HS-5 (cell line): ENCODE results near the gene PKD1.
"Not testable (repeated sequence)": the region's sequence is repeated elsewhere in the genome, so short reads cannot be mapped to it uniquely, and the experiment has no call there.

Experiments used
- DNase-seq: peaks from one replicate; pipeline ENCODE4 v3.0.0-alpha.2; 2012; ENCODE audit warnings: low read depth

Gene PKD1

GRCh38 chr16:2107121-2107790 is 28.4 kb downstream of the PKD1 start:
- DNase-seq, result not testable (repeated sequence)

GRCh38 chr16:2106211-2106610 is 29.5 kb downstream of the PKD1 start:
- DNase-seq, result not testable (repeated sequence)

- not testable (repeated sequence) for DNase-seq
These were observed 29.9 kb downstream of the PKD1 start for GRCh38 chr16:2105769-2106168.

- not testable (repeated sequence) for DNase-seq
These were observed 30.4 kb downstream of the PKD1 start for GRCh38 chr16:2105291-2105690.

- DNase-seq, result not testable (repeated sequence)
These were observed 31.2 kb downstream of the PKD1 start for GRCh38 chr16:2104464-2104863.

GRCh38 chr16:2102471-2102870 is 33.2 kb downstream of the PKD1 start:
- no peak for DNase-seq

GRCh38 chr16:2101581-2101980 is 34.1 kb downstream of the PKD1 start:
- DNase-seq, result not testable (repeated sequence)

GRCh38 chr16:2097689-2098088 is 38.0 kb downstream of the PKD1 start:
- not testable (repeated sequence) for DNase-seq

GRCh38 chr16:2096853-2097595 is 38.7 kb downstream of the PKD1 start:
- no peak for DNase-seq

GRCh38 chr16:2095918-2096582 is 39.6 kb downstream of the PKD1 start:
- DNase-seq, result no peak

- no peak for DNase-seq
These were observed 40.3 kb downstream of the PKD1 start for GRCh38 chr16:2095315-2095853.

- no peak for DNase-seq
These were observed 41.9 kb downstream of the PKD1 start for GRCh38 chr16:2093793-2094192.

GRCh38 chr16:2092866-2093265 is 42.8 kb downstream of the PKD1 start:
- DNase-seq, result no peak

GRCh38 chr16:2092256-2092620 is 43.5 kb downstream of the PKD1 start:
- no peak for DNase-seq

- no peak for DNase-seq
These were observed 44.0 kb downstream of the PKD1 start for GRCh38 chr16:2091547-2092255.

GRCh38 chr16:2090777-2091546 is 44.7 kb downstream of the PKD1 start:
- no peak for DNase-seq

GRCh38 chr16:2090481-2090776 is 45.3 kb downstream of the PKD1 start:
- DNase-seq, result no peak

GRCh38 chr16:2089706-2090480 is 45.8 kb downstream of the PKD1 start:
- no peak for DNase-seq

GRCh38 chr16:2088759-2089358 is 46.8 kb downstream of the PKD1 start:
- DNase-seq, result no peak
